KMS-11 (cell line): Measurements from ENCODE around the gene RHEBL1.

Source experiments
- H2AFZ ChIP-seq: fragments of 200-600 bp; sonication (generic); 2 replicates; pipeline ENCODE4 v1.6.1; 2016; ENCODE audit warnings: antibody characterized with exemption, mixed run types, low read depth
- H3K27ac ChIP-seq: fragments of 200-600 bp; sonication (generic); 2 replicates; pipeline ENCODE4 v1.6.1; 2016; ENCODE audit warnings: mild to moderate bottlenecking, mixed run types
- H3K27me3 ChIP-seq: fragments of 200-600 bp; sonication (generic); 2 replicates; pipeline ENCODE4 v1.6.1; 2017; ENCODE audit warnings: mild to moderate bottlenecking, low read depth, mixed run types, moderate library complexity; ENCODE audit not compliant: insufficient read depth
- H3K36me3 ChIP-seq: fragments of 200-600 bp; sonication (generic); 2 replicates; pipeline ENCODE4 v1.6.1; 2017; ENCODE audit warnings: mild to moderate bottlenecking, mixed run types; ENCODE audit not compliant: insufficient read depth
- H3K4me1 ChIP-seq: fragments of 200-600 bp; sonication (generic); 2 replicates; pipeline ENCODE4 v1.6.1; 2016; ENCODE audit warnings: mild to moderate bottlenecking, low read depth, mixed run types; ENCODE audit not compliant: poor library complexity, severe bottlenecking
- H3K4me2 ChIP-seq: fragments of 200-600 bp; sonication (generic); 2 replicates; pipeline ENCODE4 v1.7.0; 2016; ENCODE audit warnings: mild to moderate bottlenecking, mixed run types
- H3K4me3 ChIP-seq: fragments of 200-600 bp; sonication (generic); IDR thresholded peaks from 2 replicates; pipeline ENCODE4 v1.6.1; 2017; ENCODE audit warnings: low read depth, low read length, mixed read lengths; ENCODE audit not compliant: insufficient read depth
- H3K79me2 ChIP-seq: fragments of 200-600 bp; sonication (generic); 2 replicates; pipeline ENCODE4 v1.6.1; 2016; ENCODE audit warnings: low read depth, mixed run types; ENCODE audit not compliant: insufficient read depth
- H3K9ac ChIP-seq: fragments of 200-600 bp; sonication (generic); 2 replicates; pipeline ENCODE4 v1.6.1; 2016; ENCODE audit warnings: mild to moderate bottlenecking, mixed run types
- H4K20me1 ChIP-seq: fragments of 200-600 bp; sonication (generic); 2 replicates; pipeline ENCODE4 v1.6.1; 2016; ENCODE audit warnings: mild to moderate bottlenecking, mixed run types; ENCODE audit not compliant: insufficient read depth
- CTCF ChIP-seq: fragments of 200-600 bp; sonication (generic); conservative IDR thresholded peaks from 2 replicates; pipeline ENCODE4 v1.6.1; 2017; ENCODE audit warnings: low read depth, mild to moderate bottlenecking, antibody characterized with exemption, low read length, moderate library complexity, mixed read lengths

The RHEBL1 gene

DNA sequence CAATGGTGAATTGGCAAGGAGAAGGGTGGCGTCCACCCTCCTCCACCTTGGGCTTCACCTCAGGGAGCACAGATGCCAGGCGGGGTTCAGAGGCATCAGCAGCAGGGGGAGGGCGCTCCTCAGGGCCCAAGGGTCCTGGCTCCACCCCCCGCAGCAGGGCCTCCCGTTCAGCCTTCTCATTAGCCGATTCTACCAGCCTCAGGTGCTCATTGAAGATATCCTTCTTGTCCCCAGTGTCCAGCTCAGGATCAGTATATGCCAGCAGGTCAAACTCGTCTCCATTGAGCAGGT is 31.9 kb downstream of the RHEBL1 start:
- H3K9ac ChIP-seq, result no peak overlapping the region
- H3K27ac ChIP-seq, result no peak overlapping the region
- H2AFZ ChIP-seq, result no peak overlapping the region
- no peaks in the 10 kb centered on the region for H4K20me1 ChIP-seq
- H3K4me3 ChIP-seq, result no peak overlapping the region
- H3K79me2 ChIP-seq, result no peaks in the 10 kb centered on the region
- H3K27me3 ChIP-seq, result no peaks in the 10 kb centered on the region
- TF ChIP-seq CTCF, result no peak
- peaks cover 19% of the 10 kb centered on the region; the same call in 1 of the 2 replicates for H3K36me3 ChIP-seq
- H3K4me1 ChIP-seq, result no peaks in the 10 kb centered on the region
- H3K4me2 ChIP-seq, result no peak overlapping the region

DNA sequence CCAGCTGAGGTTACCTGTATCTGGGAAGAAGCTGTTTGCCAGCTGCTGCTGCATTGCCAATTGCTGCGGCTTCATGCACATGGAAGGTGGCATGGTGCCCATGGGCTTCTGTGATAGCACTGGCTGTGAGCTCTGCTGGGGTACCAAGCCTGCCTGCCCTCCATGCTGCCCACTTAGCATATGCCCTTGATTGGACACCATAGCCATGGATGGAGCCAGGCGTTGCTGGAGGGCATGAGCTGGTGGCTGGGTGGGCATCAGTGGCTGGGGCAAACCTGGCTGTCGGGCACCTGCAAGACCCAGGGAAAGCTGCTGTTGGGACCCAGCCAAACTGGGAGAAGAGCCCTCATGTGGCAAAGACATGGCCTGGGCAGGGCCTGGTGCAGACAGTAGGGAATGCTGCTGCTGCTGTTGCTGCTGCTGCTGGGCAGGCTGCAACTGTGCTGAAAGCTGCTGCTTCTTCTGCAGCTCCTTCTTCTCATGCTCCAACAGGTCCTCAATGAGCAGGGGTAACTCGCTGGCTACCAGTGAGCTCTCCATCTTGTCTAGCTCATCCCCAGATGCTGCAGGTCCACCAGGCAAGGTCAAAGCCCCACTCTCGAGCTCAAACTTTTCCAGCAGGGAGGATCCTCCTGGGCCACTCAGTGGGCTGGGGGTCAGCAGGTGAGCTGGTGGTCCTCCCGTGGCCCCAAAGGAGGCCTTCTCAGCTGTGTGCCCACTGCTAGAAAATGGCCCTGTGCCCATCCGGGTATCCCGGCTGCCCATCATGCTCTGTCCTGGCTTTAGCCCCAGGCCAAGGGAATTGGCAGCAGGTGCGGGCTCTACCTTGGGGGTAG is 32.5 kb downstream of the RHEBL1 start:
- Histone ChIP-seq H3K27ac (no peak overlapping the region), H3K36me3 (peaks cover 16% of the 10 kb centered on the region; the same call in 1 of the 2 replicates), H4K20me1 (no peaks in the 10 kb centered on the region), H3K9ac (no peak overlapping the region), H3K79me2 (no peaks in the 10 kb centered on the region), H3K4me1 (no peaks in the 10 kb centered on the region), H3K4me3 (no peak overlapping the region), H3K4me2 (no peak overlapping the region), H3K27me3 (no peaks in the 10 kb centered on the region), H2AFZ (no peak overlapping the region)
- TF ChIP-seq CTCF, result no peak

GRCh38 chr12:49036029-49036428 is 33.8 kb downstream of the RHEBL1 start:
- no peaks in the 10 kb centered on the region for H4K20me1 ChIP-seq
- no peaks in the 10 kb centered on the region for H3K27me3 ChIP-seq
- H3K27ac ChIP-seq, result no peak overlapping the region
- H3K36me3 ChIP-seq, result peaks cover 13% of the 10 kb centered on the region; the same call in 1 of the 2 replicates
- no peak overlapping the region for H3K4me2 ChIP-seq
- H3K4me1 ChIP-seq, result no peaks in the 10 kb centered on the region
- H3K4me3 ChIP-seq, result no peak overlapping the region
- H3K9ac ChIP-seq, result no peak overlapping the region
- H2AFZ ChIP-seq, result no peak overlapping the region
- no peaks in the 10 kb centered on the region for H3K79me2 ChIP-seq
- TF ChIP-seq CTCF, result no peak

GRCh38 chr12:49034286-49034622 is 35.5 kb downstream of the RHEBL1 start:
- TF ChIP-seq CTCF, result no peak

More at GRCh38 chr12:49034286-49034622, 35.5 kb downstream of the RHEBL1 start:
- Histone ChIP-seq H3K4me1 (no peaks in the 10 kb centered on the region), H3K4me2 (no peak overlapping the region), H3K4me3 (no peak overlapping the region), H3K79me2 (no peaks in the 10 kb centered on the region), H3K9ac (no peak overlapping the region), H2AFZ (no peak overlapping the region), H3K27ac (no peak overlapping the region), H4K20me1 (no peaks in the 10 kb centered on the region), H3K36me3 (peaks cover 13% of the 10 kb centered on the region; the same call in 1 of the 2 replicates), H3K27me3 (no peaks in the 10 kb centered on the region)
